A673 (cell line): Measurements from ENCODE around the gene UACA.

ENCODE experiments used
- EZH2 ChIP-seq: fragments of 200-600 bp; sonication (generic); IDR thresholded peaks from 2 replicates; pipeline ENCODE4 v1.6.1; 2017; ENCODE audit warnings: borderline replicate concordance, low read depth, mild to moderate bottlenecking, mixed read lengths, antibody characterized with exemption, low read length; ENCODE audit not compliant: poor library complexity, severe bottlenecking
- TF ChIP-seq, protein P1 (sequence below): fragments of 300-800, 200-600 bp; sonication (generic); conservative IDR thresholded peaks from 2 replicates; pipeline ENCODE4 v1.5.1; 2017; ENCODE audit warnings: low read depth, mild to moderate bottlenecking, antibody characterized with exemption, low read length, moderate library complexity, mixed read lengths

DNA sequence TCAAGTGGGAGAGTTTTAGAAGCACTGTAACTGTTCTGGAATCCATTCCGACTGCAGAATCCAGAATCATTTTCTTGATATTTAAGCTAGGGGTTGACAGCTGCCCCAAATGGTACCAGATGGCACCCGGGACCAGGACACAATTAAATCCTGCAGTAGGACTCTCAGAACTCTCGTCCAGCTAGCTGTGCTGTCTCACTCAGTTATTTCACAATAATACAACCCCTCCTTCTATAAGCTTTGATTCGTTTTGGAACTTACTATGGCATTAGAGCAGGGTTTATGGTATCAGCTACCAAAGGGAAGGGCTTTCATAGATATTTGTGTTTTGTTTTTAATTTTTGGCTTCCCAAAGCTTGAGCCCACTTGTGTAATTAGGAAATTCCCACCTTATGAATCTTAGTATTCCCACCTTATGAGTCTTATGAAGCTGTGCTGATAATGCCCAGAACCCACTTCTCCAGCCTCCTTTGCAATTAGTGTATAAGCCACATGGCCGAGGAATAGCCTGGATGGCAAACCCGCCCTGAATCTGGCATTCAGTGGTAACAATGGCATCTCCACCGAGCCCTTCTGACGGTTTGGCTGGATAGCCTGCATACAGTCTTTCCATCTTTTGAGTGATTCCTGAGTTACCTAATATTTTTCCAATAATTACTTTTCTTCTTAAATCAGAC, 120.1 kb downstream of the UACA start:
- TF ChIP-seq, protein P1, sequence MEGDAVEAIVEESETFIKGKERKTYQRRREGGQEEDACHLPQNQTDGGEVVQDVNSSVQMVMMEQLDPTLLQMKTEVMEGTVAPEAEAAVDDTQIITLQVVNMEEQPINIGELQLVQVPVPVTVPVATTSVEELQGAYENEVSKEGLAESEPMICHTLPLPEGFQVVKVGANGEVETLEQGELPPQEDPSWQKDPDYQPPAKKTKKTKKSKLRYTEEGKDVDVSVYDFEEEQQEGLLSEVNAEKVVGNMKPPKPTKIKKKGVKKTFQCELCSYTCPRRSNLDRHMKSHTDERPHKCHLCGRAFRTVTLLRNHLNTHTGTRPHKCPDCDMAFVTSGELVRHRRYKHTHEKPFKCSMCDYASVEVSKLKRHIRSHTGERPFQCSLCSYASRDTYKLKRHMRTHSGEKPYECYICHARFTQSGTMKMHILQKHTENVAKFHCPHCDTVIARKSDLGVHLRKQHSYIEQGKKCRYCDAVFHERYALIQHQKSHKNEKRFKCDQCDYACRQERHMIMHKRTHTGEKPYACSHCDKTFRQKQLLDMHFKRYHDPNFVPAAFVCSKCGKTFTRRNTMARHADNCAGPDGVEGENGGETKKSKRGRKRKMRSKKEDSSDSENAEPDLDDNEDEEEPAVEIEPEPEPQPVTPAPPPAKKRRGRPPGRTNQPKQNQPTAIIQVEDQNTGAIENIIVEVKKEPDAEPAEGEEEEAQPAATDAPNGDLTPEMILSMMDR = no peak
- no peak for TF ChIP-seq EZH2
